Stimulated activated CD4-positive, alpha-beta T cell treated with anti-CD3 and anti-CD28 coated beads, Interleukin-12 subunit alpha, Interleukin-12 subunit beta, amount 100 ng/mL, for 24 hours (primary cell): ENCODE results near the gene SREBF1.

Experiments
- DNase-seq, 2 experiments: peaks; one replicate each; pipeline ENCODE4 v3.0.0-alpha.2; 2020; ENCODE audit warnings: low read depth in 2 of 2

SREBF1 gene

DNA sequence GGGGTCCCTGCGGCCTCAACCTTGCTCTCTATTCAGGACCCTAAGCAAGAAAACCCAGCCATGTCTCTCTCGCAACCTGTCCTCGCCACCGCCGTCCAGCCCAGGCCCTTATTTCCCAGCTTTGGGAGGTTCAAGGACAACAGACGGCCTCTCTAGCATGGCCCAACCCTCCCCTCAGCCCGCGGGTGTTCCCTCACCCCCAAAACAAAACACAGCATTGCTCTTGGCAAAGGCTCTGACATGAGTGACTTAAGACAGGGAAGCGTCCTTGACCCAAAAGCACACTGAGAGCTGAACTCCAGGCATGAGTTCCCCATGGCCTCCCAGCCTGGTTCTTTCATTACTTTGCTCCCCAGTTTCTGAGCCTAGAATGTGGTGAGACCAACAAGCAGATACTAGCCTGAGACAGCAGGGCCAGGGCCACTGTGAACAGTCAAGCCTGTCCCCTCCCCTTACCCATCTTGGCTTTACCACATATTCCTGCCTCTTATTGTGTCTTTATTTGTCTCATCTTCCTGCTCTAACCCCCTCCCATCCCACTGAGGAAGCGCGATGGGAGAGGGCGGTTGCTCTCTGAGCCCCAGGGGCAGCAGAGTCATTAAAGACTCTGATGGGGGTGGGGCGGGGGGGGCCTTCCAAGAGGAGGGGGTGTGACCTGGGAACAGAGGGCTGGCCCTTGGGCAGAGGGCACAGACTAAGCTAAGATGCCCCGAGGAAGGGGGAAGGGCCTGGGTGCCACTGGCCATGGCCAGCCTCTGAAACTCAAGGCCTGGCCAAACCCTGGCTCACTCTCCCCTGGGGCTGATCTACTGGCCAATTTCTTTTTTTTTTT is 11.8 kb downstream of the SREBF1 start:
- DNase-seq: no peak

DNA sequence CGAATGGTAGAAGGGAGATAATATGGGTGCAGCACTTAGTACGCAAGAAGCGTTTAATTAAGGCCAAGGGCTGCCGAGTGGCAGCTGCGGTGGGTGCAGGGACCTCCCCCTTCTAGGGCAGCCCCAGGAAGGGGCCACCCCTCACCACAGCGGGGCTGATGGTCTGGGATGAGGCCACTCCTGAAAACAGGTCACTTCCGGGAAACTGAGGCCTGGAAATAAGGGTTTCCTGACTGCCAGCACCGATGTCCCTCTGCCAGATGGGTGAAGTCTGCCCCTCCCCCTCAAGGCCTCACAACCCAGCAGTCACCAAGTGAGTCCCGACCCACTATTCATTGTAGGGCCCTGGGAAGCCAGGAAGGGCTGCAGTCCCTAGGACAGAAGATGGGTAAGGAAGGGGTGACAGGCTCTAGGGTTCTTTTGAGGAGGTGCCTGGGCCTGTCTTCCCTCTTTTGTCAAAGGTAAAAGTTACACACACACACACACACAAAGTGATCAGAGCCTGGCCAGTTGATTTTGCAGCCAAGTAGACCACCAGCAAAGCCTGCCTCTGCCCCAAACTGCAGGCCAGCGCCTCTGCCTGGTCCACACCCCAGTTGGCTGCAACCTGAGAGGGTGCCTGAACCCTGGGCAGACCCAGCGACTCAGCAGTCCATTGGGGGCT is 12.5 kb downstream of the SREBF1 start:
- no peak for DNase-seq

DNA sequence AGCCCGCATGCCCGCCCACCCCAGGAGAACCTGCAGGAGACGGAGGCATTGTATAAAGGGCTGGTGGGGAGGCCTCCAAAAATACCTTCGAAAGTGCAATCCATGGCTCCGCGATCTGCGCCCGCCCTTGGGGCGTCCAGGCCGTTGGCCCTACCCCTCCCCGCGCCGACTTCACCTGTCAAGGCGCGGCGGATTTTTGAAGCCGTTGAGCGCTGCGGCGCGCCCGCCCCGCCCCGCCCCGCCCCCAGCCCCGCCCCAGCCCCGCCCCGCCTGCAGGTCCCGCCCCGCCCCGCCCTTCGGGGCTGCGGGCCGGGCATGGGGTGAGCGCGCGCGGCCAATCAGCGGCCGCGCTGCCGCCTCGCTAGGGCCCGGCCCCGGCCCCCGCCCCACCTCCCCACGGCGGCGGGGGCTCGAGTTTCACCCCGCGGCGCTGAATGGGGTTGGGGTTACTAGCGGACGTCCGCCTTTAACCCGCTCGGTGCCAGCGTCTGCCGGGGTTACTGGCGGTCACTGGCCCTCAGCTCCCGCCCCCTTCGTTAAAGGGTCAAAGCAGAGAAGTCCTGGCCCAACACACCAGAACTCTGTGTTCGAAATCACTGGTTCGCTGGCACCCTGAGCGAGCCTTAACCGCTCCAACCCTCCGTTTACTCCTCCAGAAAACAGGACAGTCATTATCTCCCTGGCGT is 13.2 kb downstream of the SREBF1 start:
- peak; percentile 52 to 53 for DNase-seq

DNA sequence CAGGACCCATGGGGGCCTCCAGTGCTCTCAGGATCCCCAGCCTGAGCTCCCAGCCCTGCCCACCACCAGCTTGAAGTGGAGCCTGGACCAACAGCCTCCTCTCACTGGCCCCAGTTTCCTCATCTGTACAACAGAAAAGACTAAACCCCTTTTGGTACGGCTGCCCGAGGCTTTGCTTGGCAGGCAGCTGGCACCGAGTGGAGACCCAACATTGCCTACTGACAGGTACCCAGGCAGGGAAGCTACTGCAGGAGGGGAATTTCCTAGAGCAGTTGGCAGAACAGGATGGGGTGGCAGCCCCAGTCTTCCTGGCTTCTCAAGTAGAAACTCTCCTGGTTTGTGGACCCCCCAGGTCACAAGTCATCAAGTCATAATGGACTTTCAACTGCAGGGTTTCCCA is 14.2 kb downstream of the SREBF1 start:
- no peak for DNase-seq

DNA sequence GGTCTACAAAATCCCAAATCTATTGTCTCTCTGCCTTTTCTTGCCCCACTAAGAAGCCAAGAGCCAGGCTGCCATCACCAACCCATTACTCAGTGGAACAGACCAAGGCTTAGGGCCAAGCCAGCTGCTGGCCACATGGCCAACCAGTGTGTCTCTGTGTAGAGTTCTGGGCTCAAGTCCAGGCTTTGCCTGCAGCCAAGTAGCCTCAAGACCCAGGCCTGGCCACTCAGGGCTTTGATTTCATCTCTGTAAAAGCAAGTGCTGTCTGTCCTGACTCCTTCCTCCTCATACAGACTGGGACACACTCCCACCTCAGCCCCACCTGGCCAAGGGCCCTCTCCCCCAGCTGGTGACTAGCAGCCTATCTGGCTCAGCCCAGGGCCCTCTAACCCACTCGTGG is 14.6 kb downstream of the SREBF1 start:
- no peak for DNase-seq

DNA sequence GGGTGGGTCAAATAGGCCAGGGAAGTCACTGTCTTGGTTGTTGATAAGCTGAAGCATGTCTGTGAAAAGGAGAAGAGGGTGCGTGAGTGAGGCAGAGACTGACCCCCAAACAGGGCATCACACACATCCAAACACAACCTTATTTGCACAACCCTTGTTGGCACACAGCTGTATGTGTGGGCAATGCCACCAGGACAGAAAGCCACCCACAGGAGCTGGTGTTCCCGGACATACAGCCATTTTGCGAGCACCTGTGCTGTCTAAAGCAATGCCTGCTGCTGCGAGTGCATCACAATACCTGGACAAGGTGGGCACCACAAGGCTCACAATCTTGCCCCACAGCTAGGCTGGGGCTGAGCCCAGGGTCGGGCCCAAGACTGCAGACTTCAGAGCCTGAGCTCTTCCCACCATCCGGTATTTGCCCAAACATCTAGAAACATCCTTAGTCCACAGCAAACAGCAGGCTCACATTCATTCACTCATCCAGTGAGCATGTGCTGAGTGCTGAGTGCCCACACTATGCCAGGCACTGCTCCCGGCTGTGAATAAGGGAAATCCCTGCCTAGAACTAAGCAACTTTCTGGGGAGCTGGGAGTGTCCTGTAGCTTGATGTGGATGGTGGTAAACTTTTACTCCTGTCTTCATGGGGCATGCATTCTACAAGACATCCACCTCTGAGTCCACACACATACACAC is 16.2 kb downstream of the SREBF1 start:
- no peak for DNase-seq

DNA sequence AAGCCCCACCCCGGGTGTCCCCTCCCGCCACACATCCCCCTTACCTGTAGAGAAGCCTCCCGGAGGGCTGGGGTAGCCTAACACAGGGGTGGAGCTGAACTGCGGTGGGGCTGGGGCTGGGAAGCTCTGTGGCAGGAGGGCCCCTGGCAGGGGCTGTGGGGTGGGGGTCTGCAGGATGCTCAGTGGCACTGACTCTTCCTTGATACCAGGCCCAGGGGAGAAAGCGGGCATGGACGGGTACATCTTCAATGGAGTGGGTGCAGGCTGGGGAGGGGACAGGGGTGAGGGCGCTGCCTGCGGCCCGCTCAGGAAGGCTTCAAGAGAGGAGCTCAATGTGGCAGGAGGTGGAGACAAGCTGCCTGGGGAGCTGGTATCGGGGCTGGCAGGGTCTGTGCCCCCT is 16.7 kb downstream of the SREBF1 start:
- DNase-seq: no peak

DNA sequence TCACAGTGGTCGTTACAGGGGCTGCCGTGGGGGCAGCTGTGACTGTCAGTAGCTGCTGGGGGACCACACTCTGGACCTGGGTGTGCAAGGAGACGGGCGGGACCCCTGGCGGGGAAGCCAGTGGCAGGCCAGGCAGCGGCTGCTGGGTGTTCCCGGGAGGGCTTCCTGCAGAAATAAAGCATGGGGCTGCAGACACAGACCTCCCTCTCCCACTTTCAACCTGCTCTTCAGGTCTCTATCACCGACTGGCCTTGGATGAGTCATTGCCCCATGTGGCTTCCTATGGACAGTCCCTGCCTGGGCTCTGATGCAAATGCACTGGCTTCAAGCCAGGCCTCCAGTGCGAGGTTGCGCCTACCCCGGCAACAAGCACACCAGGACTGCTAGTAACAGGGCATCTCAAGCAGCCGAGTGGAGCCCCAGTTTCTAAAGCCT is 17.2 kb downstream of the SREBF1 start:
- peak; percentile 39 to 83 for DNase-seq

DNA sequence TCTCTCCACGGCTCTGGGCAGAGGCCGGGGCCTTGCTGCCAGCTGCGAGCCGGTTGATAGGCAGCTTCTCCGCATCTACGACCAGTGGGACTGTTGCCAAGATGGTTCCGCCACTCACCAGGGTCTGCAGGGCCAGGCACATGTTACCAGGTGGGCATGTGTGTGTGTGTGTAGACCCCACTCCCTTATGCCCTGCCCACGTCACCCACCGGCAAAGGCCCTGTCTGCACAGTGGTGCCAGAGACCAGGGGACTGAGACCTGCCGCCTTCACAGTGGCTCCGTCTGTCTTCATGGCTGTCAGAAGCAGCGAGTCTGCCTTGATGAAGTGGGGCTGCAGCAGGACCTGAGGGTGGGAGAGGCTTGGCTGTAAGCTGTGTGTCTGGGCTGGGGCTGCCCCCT is 17.7 kb downstream of the SREBF1 start:
- no peak for DNase-seq

DNA sequence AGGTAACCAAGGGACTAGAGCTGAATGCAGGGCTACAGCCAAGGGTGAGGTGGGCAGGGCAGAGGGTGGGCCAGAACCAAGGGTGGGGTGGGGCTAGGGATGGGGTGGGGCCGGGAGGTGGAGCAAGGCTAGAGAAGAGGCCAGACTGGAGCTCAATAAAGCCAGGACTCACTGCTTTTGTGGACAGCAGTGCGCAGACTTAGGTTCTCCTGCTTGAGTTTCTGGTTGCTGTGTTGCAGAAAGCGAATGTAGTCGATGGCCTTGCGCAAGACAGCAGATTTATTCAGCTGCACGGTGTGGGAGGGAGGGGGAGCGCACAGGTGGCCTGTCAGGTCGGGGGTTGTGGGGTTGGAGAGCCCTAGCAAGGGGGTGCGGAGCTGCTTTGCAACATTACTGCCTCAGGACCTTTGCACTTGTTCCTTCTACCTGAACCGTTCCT is 18.7 kb downstream of the SREBF1 start:
- no peak for DNase-seq

DNA sequence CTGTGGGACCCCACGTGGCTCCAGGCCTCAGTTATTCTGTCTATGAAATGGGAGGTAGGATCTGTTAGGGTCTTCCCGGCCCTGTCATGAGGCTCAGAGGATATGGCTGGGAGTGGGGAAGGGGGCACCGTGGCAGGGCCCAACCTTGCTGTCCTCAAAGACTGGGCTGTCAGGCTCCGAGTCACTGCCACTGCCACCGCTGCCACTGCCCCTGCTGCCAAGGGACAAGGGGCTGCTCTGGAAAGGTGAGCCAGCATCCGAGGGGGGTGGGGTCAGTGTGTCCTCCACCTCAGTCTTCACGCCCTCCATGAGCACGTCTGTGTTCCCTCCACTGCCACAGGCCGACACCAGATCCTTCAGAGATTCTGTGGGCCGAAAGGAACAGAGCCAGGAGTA is 19.2 kb downstream of the SREBF1 start:
- no peak for DNase-seq

DNA sequence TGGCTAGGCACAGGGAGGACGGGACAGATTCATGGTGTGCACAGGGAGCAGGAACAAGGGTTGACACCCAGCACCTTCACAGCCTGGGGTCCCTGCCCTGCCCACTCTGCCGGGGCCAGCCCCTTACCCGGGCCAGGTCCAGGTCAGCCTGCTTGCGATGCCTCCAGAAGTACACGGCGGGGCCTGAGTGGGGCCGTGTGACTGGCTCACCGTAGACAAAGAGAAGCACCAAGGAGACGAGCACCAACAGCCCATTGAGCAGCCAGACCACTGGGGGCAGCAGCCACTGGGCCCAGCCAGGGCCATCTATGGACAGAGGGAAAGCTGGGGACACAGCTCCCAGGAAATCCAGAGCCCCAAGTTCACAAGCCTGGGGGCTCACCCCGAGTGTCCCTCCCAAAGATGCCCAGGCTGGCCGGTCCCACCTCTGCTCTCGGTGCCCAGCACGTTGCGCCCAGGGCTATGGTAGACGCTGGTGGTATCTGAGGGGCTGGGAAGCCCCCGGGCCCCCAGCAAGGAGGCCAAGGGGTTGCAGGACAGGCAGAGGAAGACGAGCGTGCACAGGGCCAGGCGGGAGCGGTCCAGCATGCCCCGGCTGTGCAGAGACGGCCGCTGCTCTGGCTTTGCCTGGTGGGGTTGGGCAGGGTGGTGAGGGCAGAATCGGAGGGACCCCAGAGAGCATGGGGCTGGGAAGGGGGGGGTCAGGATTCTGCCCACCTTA is 19.8 kb downstream of the SREBF1 start:
- no peak for DNase-seq

DNA sequence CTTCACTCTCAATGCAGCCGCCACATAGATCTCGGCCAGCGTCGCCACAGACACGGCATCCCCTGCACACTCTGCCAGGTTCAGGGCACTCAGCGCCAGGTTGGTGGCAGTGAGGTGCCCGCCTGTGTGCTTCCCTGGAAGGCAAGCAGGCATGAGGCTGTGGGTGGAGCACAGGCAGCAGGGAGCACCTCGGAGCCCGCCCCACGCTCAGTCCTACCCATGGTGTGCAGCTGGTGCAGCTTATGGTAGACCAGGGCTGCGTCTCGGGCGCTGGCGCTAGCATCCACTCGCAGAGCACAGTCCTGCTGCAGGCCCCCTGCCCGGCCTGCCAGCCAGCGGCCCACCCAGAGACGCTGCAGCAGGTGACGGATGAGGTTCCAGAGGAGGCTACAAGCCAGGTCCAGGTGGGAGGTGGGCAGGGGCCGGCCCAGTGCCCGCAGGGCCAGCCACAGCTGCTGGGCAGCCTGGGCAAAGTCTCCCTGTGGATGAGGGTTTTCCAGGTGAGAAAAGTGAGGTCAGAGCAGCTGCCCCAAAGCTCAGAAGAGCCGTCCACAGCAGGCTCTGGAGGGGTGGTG is 20.5 kb downstream of the SREBF1 start:
- no peak for DNase-seq

DNA sequence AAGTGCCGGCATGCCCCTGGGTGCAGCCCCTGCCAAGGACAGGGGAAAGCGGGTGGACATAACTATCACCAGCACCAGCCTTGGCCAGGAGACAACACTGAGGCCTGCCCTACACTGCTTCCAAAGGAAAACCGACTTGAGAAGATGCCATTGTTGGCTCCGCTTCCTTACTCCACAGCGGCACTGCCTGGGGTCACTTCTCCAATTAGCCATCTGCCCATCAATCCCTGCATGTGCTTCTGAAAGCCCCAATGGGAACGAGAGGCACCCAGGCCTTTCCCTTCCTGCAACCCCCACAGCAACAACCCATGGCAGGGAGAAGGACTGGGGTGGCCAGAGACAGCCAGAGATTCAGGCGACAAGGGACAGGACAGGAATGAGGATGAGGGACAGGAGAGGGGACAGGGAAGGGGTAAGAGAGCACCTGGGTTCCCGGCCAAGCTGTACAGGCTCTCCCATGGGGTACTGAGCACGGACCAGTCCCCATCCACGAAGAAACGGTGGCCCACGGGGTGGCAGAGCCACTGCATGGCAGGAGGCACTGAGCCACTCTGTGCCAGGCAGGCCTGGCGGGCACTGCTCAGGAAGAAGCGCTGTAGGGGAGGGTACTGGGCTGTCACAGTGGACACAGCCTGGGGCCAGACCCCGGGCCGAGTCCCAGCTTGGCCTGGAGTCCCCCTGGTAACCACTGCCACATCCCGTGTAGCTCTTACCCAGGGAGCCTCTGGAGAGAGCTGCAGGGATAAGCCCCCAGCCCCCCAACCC is 21.2 kb downstream of the SREBF1 start:
- DNase-seq: no peak

DNA sequence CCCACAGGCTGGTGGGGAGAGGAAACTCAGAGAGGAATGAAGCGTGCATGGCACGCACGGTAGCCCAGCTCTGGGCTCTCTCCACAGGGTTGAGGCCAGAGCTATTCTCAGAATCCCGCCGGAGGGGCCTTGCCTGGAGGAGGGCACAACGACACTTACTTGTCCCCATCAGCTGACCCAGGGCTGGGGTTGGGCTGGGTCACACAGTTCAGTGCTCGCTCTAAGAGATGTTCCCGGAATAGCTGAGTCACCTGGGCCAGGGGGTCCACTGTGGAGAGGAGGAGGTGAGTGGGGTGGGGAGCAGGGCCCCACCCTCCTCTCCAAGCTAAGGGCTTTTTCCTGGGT is 21.8 kb downstream of the SREBF1 start:
- no peak for DNase-seq

DNA sequence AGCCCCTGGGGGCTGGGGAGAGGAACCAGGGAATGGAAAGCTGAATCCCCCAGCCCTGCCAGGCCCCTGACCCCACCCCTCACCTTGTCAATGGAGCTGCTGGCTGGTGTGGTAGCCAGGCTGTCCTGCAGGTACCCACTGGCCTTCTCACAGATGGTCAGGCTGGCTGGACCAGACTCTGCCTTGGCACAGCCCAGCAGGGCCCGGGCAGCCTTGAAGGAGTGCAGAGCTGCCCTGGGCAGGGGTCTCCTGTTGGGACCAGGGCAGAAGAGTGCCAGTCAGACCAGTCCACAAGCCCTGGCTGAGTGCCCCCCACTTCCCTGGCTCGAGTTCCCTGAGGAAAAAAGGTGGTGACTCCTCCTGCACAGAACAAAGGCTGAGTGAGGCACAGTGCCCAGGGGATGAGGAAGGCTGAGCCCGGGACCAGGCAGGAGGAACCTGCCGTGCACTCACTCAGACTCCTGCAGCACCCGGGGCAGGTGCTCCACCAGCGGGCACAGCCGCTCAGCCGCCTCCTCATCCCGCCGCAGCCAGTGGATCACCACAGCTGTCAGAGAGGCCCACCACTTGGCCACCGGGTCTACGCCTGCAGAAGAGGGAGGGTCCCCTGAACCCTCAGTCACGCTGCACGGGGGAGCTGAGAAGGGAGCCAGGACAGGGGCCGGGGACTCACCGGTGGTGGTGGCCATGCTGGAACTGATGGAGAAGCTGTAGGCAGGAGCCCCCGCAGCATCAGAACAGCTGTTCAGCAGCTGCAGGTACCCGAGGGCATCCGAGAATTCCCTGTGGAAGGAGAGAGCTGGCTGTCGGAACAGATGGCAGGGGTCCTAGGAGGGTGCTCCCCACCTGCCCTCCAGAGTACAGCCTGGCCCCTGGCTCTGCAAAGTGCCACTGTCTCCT is 22.4 kb downstream of the SREBF1 start:
- DNase-seq: no peak

DNA sequence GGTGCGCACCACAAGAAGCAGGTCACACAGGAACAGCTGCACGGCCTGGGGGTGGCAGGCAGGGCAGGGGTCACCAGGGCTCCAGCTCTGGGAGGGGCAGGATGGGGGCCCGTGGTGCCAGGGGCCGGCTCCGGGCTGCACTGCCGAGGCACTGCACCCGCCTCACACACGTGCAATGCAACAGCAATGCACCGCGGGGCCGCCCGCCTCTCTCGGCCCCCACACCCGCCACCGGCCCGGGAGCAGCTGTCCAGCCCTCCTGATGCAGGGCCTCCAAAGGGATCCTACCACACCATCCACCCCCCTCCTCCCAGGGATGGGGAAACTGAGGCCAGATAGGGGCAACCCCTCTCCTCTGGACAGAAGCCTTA is 23.1 kb downstream of the SREBF1 start:
- no peak for DNase-seq

DNA sequence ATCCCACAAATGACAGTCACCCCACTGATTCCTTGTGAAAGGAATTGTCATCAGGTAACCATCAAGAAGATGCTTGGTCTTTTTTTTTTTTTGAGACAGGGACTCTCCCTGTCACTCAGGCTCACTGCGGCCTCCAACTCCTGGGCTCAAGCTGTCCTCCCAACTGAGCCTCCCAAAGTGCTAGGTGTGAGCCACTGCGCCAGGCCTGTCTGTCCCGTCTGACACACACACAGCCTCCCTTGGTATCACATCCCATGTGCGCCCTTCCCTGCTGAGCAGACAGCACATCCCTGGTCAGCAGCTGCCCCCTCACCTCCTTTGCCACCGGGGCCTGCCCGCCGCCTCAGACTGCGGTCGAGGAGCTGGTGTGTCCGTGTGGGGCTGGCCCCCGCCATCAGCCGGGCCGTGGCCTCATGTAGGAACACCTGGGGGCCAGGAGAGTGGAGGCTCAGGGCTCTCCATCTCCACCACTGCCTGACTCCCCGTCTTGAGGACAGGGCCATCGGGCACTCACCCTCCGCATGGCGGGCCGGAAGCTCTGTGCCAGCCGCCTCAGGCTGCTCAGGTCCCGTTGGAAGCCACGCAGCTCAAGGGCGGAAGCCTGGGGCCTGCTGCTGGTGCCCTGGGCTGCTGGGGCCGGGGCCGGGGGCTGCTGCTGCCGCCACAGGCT is 23.6 kb downstream of the SREBF1 start:
- no peak for DNase-seq
